OCI-LY3 (cell line): ENCODE data around the gene RNF183.
"Not testable (repeated sequence)": the region's sequence is repeated elsewhere in the genome, so short reads cannot be mapped to it uniquely, and the experiment has no call there.

Source experiments
- H2AFZ ChIP-seq: fragments of 200-600, 300-600 bp; shearing (Covaris generic); 2 replicates; pipeline ENCODE4 v1.6.0; 2014; ENCODE audit warnings: antibody characterized with exemption, low read depth, low read length
- H3K27ac ChIP-seq: fragments of 200-600, 300-600 bp; sonication (generic); 2 replicates; pipeline ENCODE4 v1.5.1; 2014; ENCODE audit warnings: mild to moderate bottlenecking, low read length, moderate library complexity, mixed read lengths
- H3K27me3 ChIP-seq: fragments of 200-600, 300-600 bp; sonication (generic); 2 replicates; pipeline ENCODE4 v1.6.1; 2014; ENCODE audit warnings: low read depth, low read length, mixed read lengths
- H3K36me3 ChIP-seq: fragments of 200-600, 300-600 bp; sonication (generic); replicated peaks from 2 replicates; pipeline ENCODE3; 2014; ENCODE audit warnings: low read depth, low read length, mixed read lengths
- H3K4me1 ChIP-seq: fragments of 300-600, 200-600 bp; sonication (generic); 2 replicates; pipeline ENCODE4 v1.6.1; 2014; ENCODE audit warnings: low read length, mixed read lengths
- H3K4me2 ChIP-seq: fragments of 200-600, 300-600 bp; sonication (generic); 2 replicates; pipeline ENCODE4 v1.6.1; 2014; ENCODE audit warnings: low read length, mixed read lengths
- H3K4me3 ChIP-seq: fragments of 300-600, 200-600 bp; sonication (generic); 2 replicates; pipeline ENCODE4 v1.5.1; 2014; ENCODE audit warnings: antibody characterized with exemption, mild to moderate bottlenecking, low read length, moderate library complexity
- H3K79me2 ChIP-seq: fragments of 300-600, 200-600 bp; shearing (Covaris generic); 2 replicates; pipeline ENCODE4 v1.6.1; 2014; ENCODE audit warnings: mild to moderate bottlenecking, low read length, mixed read lengths
- H3K9ac ChIP-seq: fragments of 300-600, 200-600 bp; shearing (Covaris generic); 2 replicates; pipeline ENCODE4 v1.6.0; 2014; ENCODE audit warnings: mild to moderate bottlenecking, low read length, moderate library complexity
- H3K9me3 ChIP-seq: fragments of 200-600, 300-600 bp; shearing (Covaris generic); 2 replicates; pipeline ENCODE4 v1.6.1; 2014; ENCODE audit warnings: low read length, mixed read lengths; ENCODE audit not compliant: insufficient read depth
- H4K20me1 ChIP-seq: fragments of 200-600, 300-600 bp; sonication (generic); 2 replicates; pipeline ENCODE4 v1.6.1; 2016; ENCODE audit warnings: low read length, mixed read lengths; ENCODE audit not compliant: insufficient read depth
- CTCF ChIP-seq: fragments of 200-600, 300-600 bp; sonication (generic); IDR thresholded peaks from 2 replicates; pipeline ENCODE4 v1.5.1; 2014; ENCODE audit warnings: antibody characterized with exemption, low read length, low read depth
- EZH2phosphoT487 ChIP-seq: fragments of 200-600 bp; shearing (Covaris generic); IDR thresholded peaks from 2 replicates; pipeline ENCODE4 v1.6.1; 2018; ENCODE audit warnings: antibody characterized with exemption, mixed run types, low read depth

RNF183 gene

GRCh38 chr9:113250807-113251206, 52.4 kb downstream of the RNF183 start:
- H3K4me3 ChIP-seq: no peak overlapping the region
- no peak overlapping the region for H3K9ac ChIP-seq
- no peaks in the 10 kb centered on the region for H3K27me3 ChIP-seq
- TF ChIP-seq EZH2phosphoT487 (no peak), CTCF (no peak)
- no peak overlapping the region for H3K27ac ChIP-seq
- H2AFZ ChIP-seq: no peak overlapping the region
- no peaks in the 10 kb centered on the region; the same call in 1 of the 2 replicates for H4K20me1 ChIP-seq
- H3K4me1 ChIP-seq: peaks cover 9% of the 10 kb centered on the region
- no peaks in the 10 kb centered on the region for H3K79me2 ChIP-seq
- peaks cover 7% of the 10 kb centered on the region for H3K36me3 ChIP-seq
- no peak overlapping the region for H3K4me2 ChIP-seq
- no peaks in the 10 kb centered on the region for H3K9me3 ChIP-seq

GRCh38 chr9:113249661-113250060, 53.5 kb downstream of the RNF183 start:
- H3K9me3 ChIP-seq, H3K79me2 ChIP-seq, H3K9ac ChIP-seq, H3K36me3 ChIP-seq, H3K4me3 ChIP-seq, H2AFZ ChIP-seq, H4K20me1 ChIP-seq, H3K27me3 ChIP-seq, H3K4me1 ChIP-seq, H3K27ac ChIP-seq, H3K4me2 ChIP-seq: not testable (repeated sequence)

- H3K79me2 ChIP-seq: no peaks in the 10 kb centered on the region
- no peak for TF ChIP-seq EZH2phosphoT487
- no peak for TF ChIP-seq CTCF
- no peak overlapping the region for H3K4me2 ChIP-seq
- peaks cover 7% of the 10 kb centered on the region for H3K36me3 ChIP-seq
- no peak overlapping the region for H3K9ac ChIP-seq
- H3K4me1 ChIP-seq: peaks cover 9% of the 10 kb centered on the region
- H4K20me1 ChIP-seq: no peaks in the 10 kb centered on the region; the same call in 1 of the 2 replicates
- H3K9me3 ChIP-seq: no peaks in the 10 kb centered on the region
- H3K27ac ChIP-seq: no peak overlapping the region
- no peaks in the 10 kb centered on the region for H3K27me3 ChIP-seq
- H2AFZ ChIP-seq: no peak overlapping the region
- no peak overlapping the region for H3K4me3 ChIP-seq
Measured at GRCh38 chr9:113247640-113248039, 55.5 kb downstream of the RNF183 start.
